Transverse colon (tissue), 4 donors: ENCODE results near the gene SMIM9. TPM values are rescaled to one million over a fixed set of nuclear protein-coding genes. Genes with fewer than 3 reads are reported as not detected.

ENCODE experiments used
- DNase-seq: peaks from one replicate; pipeline ENCODE4 v3.0.0-alpha.2; 2019
- H3K27ac ChIP-seq, 4 donors: fragments of 200-600 bp; sonication (generic); 2 replicates each; pipeline ENCODE4 v1.5.1; 2016 to 2018; ENCODE audit warnings: inconsistent platforms in 4 of 4
- H3K27me3 ChIP-seq: fragments of 200-600 bp; sonication (generic); 2 replicates; pipeline ENCODE4 v1.5.1; 2017; ENCODE audit warnings: inconsistent platforms
- H3K36me3 ChIP-seq, 4 donors: fragments of 200-600 bp; sonication (generic); 2 replicates each; pipeline ENCODE4 v1.5.1; 2017 to 2019; ENCODE audit warnings: inconsistent platforms in 4 of 4
- H3K4me1 ChIP-seq, 4 donors: fragments of 200-600 bp; sonication (generic); 2 replicates each; pipeline ENCODE4 v1.5.1; 2017 to 2020; ENCODE audit warnings: inconsistent platforms in 4 of 4
- H3K4me3 ChIP-seq, 4 donors: fragments of 200-600 bp; sonication (generic); 1 replicate in 1 of 4; 2 replicates in 3 of 4; pipeline versions ENCODE4 v1.5.1 to v1.6.1; 2017 to 2019; ENCODE audit warnings: inconsistent platforms in 4 of 4
- H3K9me3 ChIP-seq, 2 donors: fragments of 200-600 bp; sonication (generic); 2 replicates each; pipeline ENCODE4 v1.5.1; 2017 to 2019; ENCODE audit warnings: inconsistent platforms in 2 of 2
- CTCF ChIP-seq, 5 experiments: fragments of 200-600 bp in 3 of 5; fragments of 450-650 bp in 2 of 5; sonication (generic) in 3 of 5; IDR thresholded peaks; 1 replicate in 2 of 5; 2 replicates in 3 of 5; pipeline ENCODE4 v1.5.1; 2016 to 2017; ENCODE audit warnings: antibody characterized with exemption in 5 of 5, inconsistent platforms in 3 of 5, mild to moderate bottlenecking in 2 of 5, moderate library complexity in 1 of 5
- EP300 ChIP-seq: sonication (generic); formaldehyde crosslinking; IDR thresholded peaks from one replicate; pipeline ENCODE4 v1.6.1; 2017; ENCODE audit warnings: antibody characterized with exemption, low read depth
- POLR2A ChIP-seq: fragments of 450-650 bp; IDR thresholded peaks from one replicate; pipeline ENCODE4 v1.6.1; 2016; ENCODE audit warnings: antibody characterized with exemption, mild to moderate bottlenecking, moderate library complexity
- POLR2AphosphoS5 ChIP-seq, 3 donors: sonication (generic); formaldehyde crosslinking; IDR thresholded peaks; one replicate each; pipeline ENCODE4 v1.6.1; 2016; ENCODE audit warnings: antibody characterized with exemption in 3 of 3
- WGBS, 2 donors: methylation state at CpG; one replicate each; pipeline ENCODE4 v1.1.5; 2018; ENCODE audit warnings: low coverage in 1 of 2; 5-methylcytosine and 5-hydroxymethylcytosine counted together
- in situ Hi-C, 4 donors: fragments of 200-750 bp; cut with MboI; loops; one replicate each; pipeline versions ENCODE4 v1.15.0 to v1.15.1; 2017; ENCODE audit warnings: low sequenced_read_pairs in 3 of 4, low pct_ligation_motif_present in 1 of 4, low pct_unique_long_range_greater_than_20kb in 1 of 4
- intact Hi-C: fragments of 100-400 bp; cut with DNase I; formaldehyde crosslinking; loops from one replicate; pipeline ENCODE4 v1.15.1; 2023; ENCODE audit warnings: low total_unique reads
- total RNA-seq, 4 donors: library from RNA; depleted of rRNA; stranded (reverse); fragments of >200 nt; gene quantifications; one replicate each; pipeline ENCODE4 v1.1.0, GENCODE V29; 2016

SMIM9 gene
- total RNA-seq, 4 donors from 2014 or later, result not detected

GRCh38 chrX:154785716-154786115 lies 48.7 kb downstream of the SMIM9 start:
- 72% methylated on average over 6 of the region's 6 CpGs; no CpG with 5 or more reads in 1 of the 2 donors for WGBS, 2 donors
- no peak for DNase-seq
- H3K4me3 ChIP-seq, result no peak overlapping the region
- H3K27ac ChIP-seq, result no peak overlapping the region
- in situ Hi-C loops (no loop called here), intact Hi-C loops (no loop called here)
- H3K9me3 ChIP-seq, result no peaks in the 10 kb centered on the region
- TF ChIP-seq EP300 (no peak), POLR2AphosphoS5 (IDR thresholded peaks at IDR 0.05) (no peak), CTCF (IDR thresholded peaks at IDR 0.05) (no peak), POLR2A (no peak)
- H3K36me3 ChIP-seq, result no peaks in the 10 kb centered on the region
- H3K27me3 ChIP-seq, result no peaks in the 10 kb centered on the region
- no peaks in the 10 kb centered on the region for H3K4me1 ChIP-seq

DNA sequence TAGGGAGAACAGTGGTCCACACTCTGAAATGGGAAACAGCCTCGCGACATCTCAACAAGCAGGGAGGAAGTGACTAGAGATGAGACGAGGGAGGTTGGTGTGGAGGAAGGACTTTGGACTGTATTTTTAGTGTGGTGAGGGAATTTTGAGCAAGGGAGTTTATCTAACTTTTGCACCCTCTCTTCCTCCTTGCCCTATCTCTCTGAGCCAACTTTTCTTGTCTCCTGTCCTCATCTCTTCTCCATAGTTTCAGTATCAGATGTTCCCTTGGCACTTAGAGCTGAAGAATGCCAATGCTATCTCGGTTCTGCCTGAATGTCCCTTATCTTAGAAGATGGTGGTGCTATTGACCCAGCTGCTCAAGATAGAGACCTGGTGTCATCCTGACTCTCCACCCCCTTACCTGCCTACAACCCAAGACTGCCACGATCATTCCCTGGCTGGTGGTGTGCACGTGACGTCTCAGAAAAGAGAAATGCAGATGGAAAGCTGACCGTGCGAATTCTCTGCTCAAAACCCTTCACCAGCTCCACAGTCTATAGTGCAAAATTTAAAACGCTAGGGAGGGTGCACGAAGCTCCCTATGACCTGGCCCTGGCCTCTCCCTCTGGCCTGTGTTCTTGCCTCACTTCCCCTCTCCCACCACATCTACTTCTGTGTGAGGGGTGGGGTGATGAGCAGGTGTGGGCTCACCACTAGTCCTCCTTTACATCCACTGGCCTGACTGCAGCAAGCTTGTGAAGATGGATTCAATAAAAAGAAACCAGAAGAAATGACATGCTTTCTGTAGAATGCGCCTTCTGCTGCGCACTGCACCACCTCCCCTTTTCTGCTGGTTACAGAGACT lies 50.1 kb downstream of the SMIM9 start:
- TF ChIP-seq POLR2A, result no peak
- no peak for TF ChIP-seq POLR2AphosphoS5 (IDR thresholded peaks at IDR 0.05)
- TF ChIP-seq CTCF (IDR thresholded peaks at IDR 0.05), result no peak
- Histone ChIP-seq H3K36me3 (no peaks in the 10 kb centered on the region), H3K9me3 (no peaks in the 10 kb centered on the region), H3K27me3 (no peaks in the 10 kb centered on the region), H3K27ac (no peak overlapping the region), H3K4me3 (no peak overlapping the region), H3K4me1 (no peaks in the 10 kb centered on the region)
- intact Hi-C loops (no loop called here), in situ Hi-C loops (no loop called here)
- 58 to 79% methylated on average over 3 to 13 of the region's 13 CpGs for WGBS, 2 donors
- no peak for DNase-seq

GRCh38 chrX:154780968-154781367 lies 53.5 kb downstream of the SMIM9 start:
- in situ Hi-C loops, result no loop called here
- Histone ChIP-seq H3K27me3 (no peaks in the 10 kb centered on the region), H3K4me1 (no peaks in the 10 kb centered on the region), H3K36me3 (no peaks in the 10 kb centered on the region), H3K9me3 (no peaks in the 10 kb centered on the region), H3K27ac (no peak overlapping the region), H3K4me3 (no peak overlapping the region)
- DNase-seq, result no peak
- no peak for TF ChIP-seq POLR2A
- no peak for TF ChIP-seq CTCF (IDR thresholded peaks at IDR 0.05)
- TF ChIP-seq POLR2AphosphoS5 (IDR thresholded peaks at IDR 0.05), result no peak
- TF ChIP-seq EP300, result no peak
- intact Hi-C loops, result no loop called here
- WGBS, 2 donors, result 89% methylated on average over 9 of the region's 9 CpGs; no CpG with 5 or more reads in 1 of the 2 donors

DNA sequence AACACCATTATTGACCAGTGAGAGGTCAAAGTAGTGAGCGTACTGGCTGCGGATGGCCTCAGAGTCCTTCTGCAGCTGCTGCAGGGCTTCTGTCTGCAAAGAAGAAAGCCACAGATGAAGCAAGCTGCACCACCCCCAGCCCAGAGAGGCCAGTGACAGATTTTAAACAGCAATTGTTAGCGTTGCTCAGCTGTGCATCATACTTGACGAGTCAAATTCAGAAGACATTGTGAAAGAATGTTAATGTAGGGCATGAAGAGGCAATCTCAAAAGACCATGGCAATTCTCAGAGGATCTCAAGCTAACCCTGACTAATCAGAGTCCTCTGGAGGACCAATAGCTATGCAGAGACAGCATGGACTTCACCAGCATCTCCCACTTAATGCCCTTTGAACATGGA lies 55.2 kb downstream of the SMIM9 start:
- no peaks in the 10 kb centered on the region for H3K4me1 ChIP-seq
- intact Hi-C loops (no loop called here), in situ Hi-C loops (no loop called here)
- no peaks in the 10 kb centered on the region for H3K27me3 ChIP-seq
- WGBS, 2 donors, result 85% methylated on average over 4 of the region's 4 CpGs; no CpG with 5 or more reads in 1 of the 2 donors
- peaks cover 0 to 4% (median 2%) of the 10 kb centered on the region in 4 donors for H3K36me3 ChIP-seq
- no peak for DNase-seq
- no peak overlapping the region for H3K27ac ChIP-seq
- H3K9me3 ChIP-seq, result no peaks in the 10 kb centered on the region
- TF ChIP-seq CTCF (IDR thresholded peaks at IDR 0.05) (no peak), POLR2AphosphoS5 (IDR thresholded peaks at IDR 0.05) (no peak), EP300 (no peak), POLR2A (no peak)
- no peak overlapping the region for H3K4me3 ChIP-seq
